B cell (primary cell): Measurements from ENCODE around the gene RBM17. TPM values are rescaled to one million over a fixed set of nuclear protein-coding genes. Genes with fewer than 3 reads are reported as not detected.
A peak's percentile ranks its signal among the peaks of the same experiment; 100 is the strongest.

Source experiments
- ATAC-seq: fragments of 200-7000 bp; cut with Tn5 transposase; one replicate; pipeline ENCODE4 v1.10.0; 2021; ENCODE audit warnings: low read depth, mild to moderate bottlenecking, moderate number of reproducible peaks, moderate library complexity
- CTCF ChIA-PET: fragments of 350-600 bp; sonication (Branson Sonifier 250); formaldehyde crosslinking; loops from one replicate; lab custom pipeline; 2021; ENCODE audit warnings: antibody characterized with exemption, inconsistent platforms; lab: Charles Lee
- POLR2A ChIA-PET: fragments of 350-600 bp; sonication (Branson Sonifier 250); formaldehyde crosslinking; loops from one replicate; lab custom pipeline; 2021; ENCODE audit warnings: antibody characterized with exemption; lab: Charles Lee
- DNase-seq: peaks from one replicate; pipeline ENCODE4 v3.0.0; 2013
- H2AFZ ChIP-seq: 2 replicates; pipeline ENCODE4 v1.6.1; 2012; ENCODE audit warnings: mild to moderate bottlenecking, low read depth, low read length; ENCODE audit not compliant: insufficient read depth, poor library complexity, severe bottlenecking
- H3K27ac ChIP-seq, 2 donors: 1 replicate in 1 of 2; 2 replicates in 1 of 2; pipeline ENCODE4 v1.5.1; 2012 to 2013; ENCODE audit warnings: low read length in 2 of 2, mild to moderate bottlenecking in 2 of 2, moderate library complexity in 1 of 2
- H3K27me3 ChIP-seq, 4 experiments: fragments of 200-600 bp in 1 of 4; sonication (generic) in 1 of 4; replicated peaks in 1 of 4; 1 replicate in 2 of 4; 2 replicates in 2 of 4; pipeline versions ENCODE4 v1.6.1 to v1.7.0; 2013 to 2016; ENCODE audit warnings: low read length in 3 of 4, mild to moderate bottlenecking in 2 of 4, mixed read lengths in 1 of 4, moderate library complexity in 1 of 4; ENCODE audit not compliant: insufficient read depth in 4 of 4, control insufficient read depth in 3 of 4; ENCODE audit errors: control extremely low read depth in 1 of 4
- H3K36me3 ChIP-seq, 2 experiments: replicated peaks in 1 of 2; 1 replicate in 1 of 2; 2 replicates in 1 of 2; pipeline versions ENCODE4 v1.6.1 to v1.7.1; 2013; ENCODE audit warnings: low read length in 1 of 2; ENCODE audit not compliant: insufficient read depth in 2 of 2, control insufficient read depth in 1 of 2; ENCODE audit errors: control extremely low read depth in 1 of 2, extremely low read depth in 1 of 2
- H3K4me1 ChIP-seq, 2 donors: fragments of 200-600 bp in 1 of 2; sonication (generic) in 1 of 2; 1 replicate in 1 of 2; 2 replicates in 1 of 2; pipeline versions ENCODE4 v1.5.1 to v1.6.1; 2013 to 2017; ENCODE audit warnings: low read length in 2 of 2; ENCODE audit not compliant: control insufficient read depth in 2 of 2, insufficient read depth in 2 of 2
- H3K4me2 ChIP-seq: replicated peaks from 2 replicates; pipeline ENCODE3; 2012; ENCODE audit warnings: mild to moderate bottlenecking, low read depth, low read length; ENCODE audit not compliant: poor library complexity, severe bottlenecking
- H3K4me3 ChIP-seq, 5 experiments: fragments of 200-600 bp in 1 of 5; sonication (generic) in 1 of 5; 1 replicate in 3 of 5; 2 replicates in 2 of 5; pipeline versions ENCODE4 v1.5.1 to v1.7.0; 2011 to 2016; ENCODE audit warnings: low read length in 4 of 5, mild to moderate bottlenecking in 4 of 5, low read depth in 2 of 5, control low read depth in 1 of 5, moderate library complexity in 1 of 5; ENCODE audit not compliant: insufficient read depth in 1 of 5; ENCODE audit errors: control extremely low read depth in 1 of 5, extremely low read depth in 1 of 5
- H3K79me2 ChIP-seq: fragments of 200-600 bp; sonication (generic); one replicate; pipeline ENCODE4 v1.6.0; 2016; ENCODE audit warnings: low read length; ENCODE audit not compliant: control insufficient read depth, insufficient read depth
- H3K9ac ChIP-seq: fragments of 200-600 bp; sonication (generic); 2 replicates; pipeline ENCODE4 v1.6.1; 2017; ENCODE audit warnings: mild to moderate bottlenecking, low read length, moderate library complexity
- H3K9me3 ChIP-seq, 3 donors: one replicate each; pipeline versions ENCODE4 v1.6.1 to v1.7.1; 2013; ENCODE audit warnings: low read length in 2 of 3; ENCODE audit not compliant: control insufficient read depth in 2 of 3, insufficient read depth in 1 of 3; ENCODE audit errors: control extremely low read depth in 1 of 3
- H4K20me1 ChIP-seq: 2 replicates; pipeline ENCODE4 v1.6.0; 2012; ENCODE audit warnings: mild to moderate bottlenecking, low read length; ENCODE audit not compliant: insufficient read depth, control insufficient read depth, poor library complexity, severe bottlenecking
- H3K27ac Mint-ChIP-seq: one replicate; pipeline ENCODE4 v1.8.0; 2021; ENCODE audit warnings: mixed read lengths
- H3K27me3 Mint-ChIP-seq: one replicate; pipeline ENCODE4 v1.8.0; 2021; ENCODE audit warnings: mixed read lengths
- H3K4me1 Mint-ChIP-seq: one replicate; pipeline ENCODE4 v1.8.0; 2021; ENCODE audit warnings: mixed read lengths
- H3K4me3 Mint-ChIP-seq: one replicate; pipeline ENCODE4 v1.8.0; 2021; ENCODE audit warnings: mixed read lengths
- H3K9me3 Mint-ChIP-seq: one replicate; pipeline ENCODE4 v1.8.0; 2022; ENCODE audit warnings: mixed read lengths; ENCODE audit not compliant: insufficient read depth
- EZH2 ChIP-seq: IDR thresholded peaks from 2 replicates; pipeline ENCODE4 v1.6.1; 2012; ENCODE audit warnings: borderline replicate concordance, low read depth, mild to moderate bottlenecking, moderate library complexity, low read length; ENCODE audit not compliant: insufficient read depth, poor library complexity, severe bottlenecking
- WGBS: methylation state at CpG from one replicate; pipeline ENCODE4 v1.1.5; 2013; ENCODE audit warnings: missing lambda C conversion rate; ENCODE audit not compliant: insufficient coverage; 5-methylcytosine and 5-hydroxymethylcytosine counted together
- intact Hi-C: fragments of 100-400 bp; cut with micrococcal nuclease; formaldehyde crosslinking; loops from one replicate; pipeline ENCODE4 v1.10.0; 2022
- polyA plus RNA-seq: library from polyadenylated mRNA; depleted of rRNA; stranded (reverse); fragments of >200 nt; gene quantifications from 2 replicates; pipeline ENCODE4 v1.2.3, GENCODE V29; 2012
- total RNA-seq, 2 donors: library from RNA; stranded (reverse); fragments of 120-200 nt in 1 of 2; gene quantifications; 1 replicate in 1 of 2; 2 replicates in 1 of 2; pipeline versions ENCODE4 v1.2.3 to v1.2.4, GENCODE V29; 2013 to 2022
- TF ChIP-seq, protein P1 (sequence below): fragments of 200-600 bp; IDR thresholded peaks from one replicate; pipeline ENCODE4 v1.8.0; 2022; ENCODE audit warnings: antibody characterized with exemption, mild to moderate bottlenecking

RBM17 gene
- total and polyA plus RNA-seq, 2 donors (not counting 1 experiment from before 2014, with no cell fraction given), result 34.7 to 168 TPM

DNA sequence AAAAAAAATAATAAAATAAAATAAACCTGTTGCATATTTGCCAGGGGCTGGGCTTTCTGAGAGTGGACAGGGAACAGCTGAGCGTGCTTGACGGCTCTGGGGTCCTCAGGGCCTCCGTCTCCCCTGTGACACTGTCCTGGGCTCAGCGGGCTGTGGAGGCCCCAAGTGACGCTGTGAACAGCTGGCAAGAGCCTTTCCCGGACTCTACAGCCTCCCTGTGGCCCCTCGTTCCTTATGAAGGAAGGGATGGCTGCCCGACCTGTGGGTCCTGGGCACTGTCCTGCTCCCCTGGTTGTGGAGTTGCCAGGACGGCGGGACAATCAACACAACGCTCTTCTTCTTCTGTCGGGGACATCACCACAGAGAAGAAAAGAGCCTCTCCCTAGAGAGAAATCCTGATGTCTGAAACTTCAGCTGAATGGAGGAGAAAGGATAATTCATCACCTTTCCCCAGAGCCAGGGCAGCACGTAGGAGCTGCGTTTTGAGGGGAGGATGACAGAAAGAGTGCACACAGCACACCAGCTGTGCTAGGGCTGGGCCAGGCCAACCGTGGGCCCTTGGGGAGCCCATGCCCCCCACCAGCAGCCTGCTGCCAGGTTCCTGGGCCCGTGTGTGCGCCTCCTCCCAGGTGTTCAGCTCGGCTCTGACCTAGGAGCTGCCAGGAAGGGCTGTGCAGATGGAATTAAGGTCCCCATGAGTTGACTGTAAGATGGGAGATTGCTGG lies 45.4 kb downstream of the RBM17 start:
- Histone ChIP-seq H3K27ac (no peak overlapping the region), H3K36me3 (no peaks in the 10 kb centered on the region), H3K4me1 (peaks cover 5 to 8% of the 10 kb centered on the region in 2 donors), H3K79me2 (no peaks in the 10 kb centered on the region), H2AFZ (no peak overlapping the region), H3K9me3 (no peaks in the 10 kb centered on the region), H3K27me3 (peaks cover 0 to 18% (median 8%) of the 10 kb centered on the region in 4 experiments), H3K4me2 (no peak overlapping the region), H3K4me3 (no peak overlapping the region), H3K9ac (no peak overlapping the region), H4K20me1 (no peaks in the 10 kb centered on the region)
- ATAC-seq (no peak), DNase-seq (no peak)
- ChIA-PET POLR2A (interaction anchor here (1.0 kb wide), 1 partner anchor 29 kb away, joined by 3 read pairs; no protein-coding TSS in a partner anchor), CTCF (interaction anchor here (0.9 to 4.3 kb wide), 5 partner anchors 14 to 272 kb away, joined by 3 to 27 read pairs (median 3); no protein-coding TSS in a partner anchor)
- TF ChIP-seq, protein P1, sequence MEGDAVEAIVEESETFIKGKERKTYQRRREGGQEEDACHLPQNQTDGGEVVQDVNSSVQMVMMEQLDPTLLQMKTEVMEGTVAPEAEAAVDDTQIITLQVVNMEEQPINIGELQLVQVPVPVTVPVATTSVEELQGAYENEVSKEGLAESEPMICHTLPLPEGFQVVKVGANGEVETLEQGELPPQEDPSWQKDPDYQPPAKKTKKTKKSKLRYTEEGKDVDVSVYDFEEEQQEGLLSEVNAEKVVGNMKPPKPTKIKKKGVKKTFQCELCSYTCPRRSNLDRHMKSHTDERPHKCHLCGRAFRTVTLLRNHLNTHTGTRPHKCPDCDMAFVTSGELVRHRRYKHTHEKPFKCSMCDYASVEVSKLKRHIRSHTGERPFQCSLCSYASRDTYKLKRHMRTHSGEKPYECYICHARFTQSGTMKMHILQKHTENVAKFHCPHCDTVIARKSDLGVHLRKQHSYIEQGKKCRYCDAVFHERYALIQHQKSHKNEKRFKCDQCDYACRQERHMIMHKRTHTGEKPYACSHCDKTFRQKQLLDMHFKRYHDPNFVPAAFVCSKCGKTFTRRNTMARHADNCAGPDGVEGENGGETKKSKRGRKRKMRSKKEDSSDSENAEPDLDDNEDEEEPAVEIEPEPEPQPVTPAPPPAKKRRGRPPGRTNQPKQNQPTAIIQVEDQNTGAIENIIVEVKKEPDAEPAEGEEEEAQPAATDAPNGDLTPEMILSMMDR, result no peak
- no peak for TF ChIP-seq EZH2
- WGBS, result 86% methylated on average over 17 of the region's 18 CpGs
- intact Hi-C loops, result no loop called here
- Mint-ChIP-seq H3K4me3 (no peak overlapping the region), H3K27me3 (peaks cover 38% of the 10 kb centered on the region), H3K9me3 (no peaks in the 10 kb centered on the region), H3K4me1 (peaks cover 16% of the 10 kb centered on the region), H3K27ac (no peak overlapping the region)

DNA sequence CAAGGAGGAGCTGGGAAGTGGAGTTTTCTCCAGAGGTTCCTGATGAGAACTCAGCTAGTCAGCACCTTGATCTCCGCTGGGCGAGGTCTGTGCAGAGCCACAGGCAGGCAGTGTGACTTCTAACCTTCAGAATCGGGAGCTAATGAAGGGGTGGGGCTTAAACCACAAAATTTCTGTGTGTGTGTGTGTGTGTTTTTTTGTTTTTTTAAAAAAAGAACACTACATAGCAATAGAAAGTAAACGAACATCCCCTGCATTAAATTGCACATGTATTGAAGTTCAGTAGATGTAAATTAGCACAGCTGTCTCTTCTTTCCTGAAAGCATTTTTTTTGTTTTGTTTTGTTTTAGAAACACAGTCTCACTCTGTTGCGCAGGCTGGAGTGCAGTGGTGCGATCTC lies 46.2 kb downstream of the RBM17 start:
- ChIA-PET CTCF (interaction anchor here (1.1 to 4.3 kb wide), 4 partner anchors 14 to 271 kb away, joined by 3 to 27 read pairs (median 4); no protein-coding TSS in a partner anchor), POLR2A (interaction anchor here (1.0 kb wide), 1 partner anchor 28 kb away, joined by 3 read pairs; no protein-coding TSS in a partner anchor)
- Histone ChIP-seq H3K4me3 (no peak overlapping the region), H3K4me2 (peak overlapping the region; percentile 20), H3K9ac (no peak overlapping the region), H3K27ac (no peak overlapping the region), H4K20me1 (no peaks in the 10 kb centered on the region), H3K27me3 (peaks cover 0 to 16% (median 7%) of the 10 kb centered on the region in 4 experiments), H3K4me1 (peaks cover 2 to 4% of the 10 kb centered on the region in 2 donors), H3K79me2 (no peaks in the 10 kb centered on the region), H3K9me3 (no peaks in the 10 kb centered on the region), H2AFZ (no peak overlapping the region), H3K36me3 (no peaks in the 10 kb centered on the region)
- peak; percentile 49 for ATAC-seq
- TF ChIP-seq EZH2, result no peak
- TF ChIP-seq, protein P1, result no peak
- peaks cover 35% of the 10 kb centered on the region for H3K27me3 Mint-ChIP-seq
- no peaks in the 10 kb centered on the region for H3K9me3 Mint-ChIP-seq
- intact Hi-C loops, result no loop called here
- DNase-seq, result no peak
- 92% methylated on average over 2 of the region's 6 CpGs for WGBS
- peaks cover 12% of the 10 kb centered on the region for H3K4me1 Mint-ChIP-seq
- no peak overlapping the region for H3K4me3 Mint-ChIP-seq
- no peak overlapping the region for H3K27ac Mint-ChIP-seq
